HG02943 (cell line): ENCODE results near the gene ZNF74.

Experiments used
- ATAC-seq: cut with Tn5 transposase; IDR thresholded peaks from one replicate; pipeline ENCODE4 v1.9.1; 2021; ENCODE audit warnings: mild to moderate bottlenecking, low read depth, moderate library complexity; ENCODE audit not compliant: unreplicated experiment

Gene ZNF74

GRCh38 chr22:20430720-20431510 lies 37.0 kb downstream of the ZNF74 start:
- no peak for ATAC-seq

GRCh38 chr22:20431511-20432192 lies 37.7 kb downstream of the ZNF74 start:
- ATAC-seq: no peak

- no peak for ATAC-seq
These were observed 38.3 kb downstream of the ZNF74 start for GRCh38 chr22:20432244-20432686.

GRCh38 chr22:20433191-20433590 lies 39.2 kb downstream of the ZNF74 start:
- no peak for ATAC-seq

- no peak for ATAC-seq
These were observed 39.8 kb downstream of the ZNF74 start for GRCh38 chr22:20433686-20434241.

- no peak for ATAC-seq
These were observed 40.4 kb downstream of the ZNF74 start for GRCh38 chr22:20434264-20434751.

GRCh38 chr22:20434773-20435172 lies 40.8 kb downstream of the ZNF74 start:
- ATAC-seq: no peak

- no peak for ATAC-seq
These were observed 41.7 kb downstream of the ZNF74 start for GRCh38 chr22:20435436-20436306.

GRCh38 chr22:20436307-20436767 lies 42.4 kb downstream of the ZNF74 start:
- ATAC-seq: no peak

- no peak for ATAC-seq
These were observed 43.0 kb downstream of the ZNF74 start for GRCh38 chr22:20436768-20437612.

GRCh38 chr22:20437613-20438426 lies 43.9 kb downstream of the ZNF74 start, which contains the start of gene SCARF2:
Gene SCARF2, minus strand, starts transcription at chr22:20437825. Its CDS starts 71 bp downstream, at chr22:20437754.
- ATAC-seq: no peak

- no peak for ATAC-seq
These were observed 44.4 kb downstream of the ZNF74 start for GRCh38 chr22:20438427-20438677.

- no peak for ATAC-seq
These were observed 44.9 kb downstream of the ZNF74 start for GRCh38 chr22:20438678-20439492.

GRCh38 chr22:20439556-20439927 lies 45.6 kb downstream of the ZNF74 start:
- no peak for ATAC-seq

- no peak for ATAC-seq
These were observed 46.1 kb downstream of the ZNF74 start for GRCh38 chr22:20439928-20440575.

GRCh38 chr22:20440637-20441591 lies 47.0 kb downstream of the ZNF74 start:
- ATAC-seq: no peak
